Effector CD8-positive, alpha-beta T cell (primary cell): ENCODE measurements around the gene MMP28.

Experiments
- DNase-seq: peaks from one replicate; lab custom pipeline; 2025; lab: John Stamatoyannopoulos, UW
- total RNA-seq, 4 experiments: gene quantifications; one replicate each; lab custom pipeline; 2026; lab: John Stamatoyannopoulos, UW

The MMP28 gene, protein sequence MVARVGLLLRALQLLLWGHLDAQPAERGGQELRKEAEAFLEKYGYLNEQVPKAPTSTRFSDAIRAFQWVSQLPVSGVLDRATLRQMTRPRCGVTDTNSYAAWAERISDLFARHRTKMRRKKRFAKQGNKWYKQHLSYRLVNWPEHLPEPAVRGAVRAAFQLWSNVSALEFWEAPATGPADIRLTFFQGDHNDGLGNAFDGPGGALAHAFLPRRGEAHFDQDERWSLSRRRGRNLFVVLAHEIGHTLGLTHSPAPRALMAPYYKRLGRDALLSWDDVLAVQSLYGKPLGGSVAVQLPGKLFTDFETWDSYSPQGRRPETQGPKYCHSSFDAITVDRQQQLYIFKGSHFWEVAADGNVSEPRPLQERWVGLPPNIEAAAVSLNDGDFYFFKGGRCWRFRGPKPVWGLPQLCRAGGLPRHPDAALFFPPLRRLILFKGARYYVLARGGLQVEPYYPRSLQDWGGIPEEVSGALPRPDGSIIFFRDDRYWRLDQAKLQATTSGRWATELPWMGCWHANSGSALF
- 0 to 0.88 (median 0.27) reads per million in 4 experiments for total RNA-seq

DNA sequence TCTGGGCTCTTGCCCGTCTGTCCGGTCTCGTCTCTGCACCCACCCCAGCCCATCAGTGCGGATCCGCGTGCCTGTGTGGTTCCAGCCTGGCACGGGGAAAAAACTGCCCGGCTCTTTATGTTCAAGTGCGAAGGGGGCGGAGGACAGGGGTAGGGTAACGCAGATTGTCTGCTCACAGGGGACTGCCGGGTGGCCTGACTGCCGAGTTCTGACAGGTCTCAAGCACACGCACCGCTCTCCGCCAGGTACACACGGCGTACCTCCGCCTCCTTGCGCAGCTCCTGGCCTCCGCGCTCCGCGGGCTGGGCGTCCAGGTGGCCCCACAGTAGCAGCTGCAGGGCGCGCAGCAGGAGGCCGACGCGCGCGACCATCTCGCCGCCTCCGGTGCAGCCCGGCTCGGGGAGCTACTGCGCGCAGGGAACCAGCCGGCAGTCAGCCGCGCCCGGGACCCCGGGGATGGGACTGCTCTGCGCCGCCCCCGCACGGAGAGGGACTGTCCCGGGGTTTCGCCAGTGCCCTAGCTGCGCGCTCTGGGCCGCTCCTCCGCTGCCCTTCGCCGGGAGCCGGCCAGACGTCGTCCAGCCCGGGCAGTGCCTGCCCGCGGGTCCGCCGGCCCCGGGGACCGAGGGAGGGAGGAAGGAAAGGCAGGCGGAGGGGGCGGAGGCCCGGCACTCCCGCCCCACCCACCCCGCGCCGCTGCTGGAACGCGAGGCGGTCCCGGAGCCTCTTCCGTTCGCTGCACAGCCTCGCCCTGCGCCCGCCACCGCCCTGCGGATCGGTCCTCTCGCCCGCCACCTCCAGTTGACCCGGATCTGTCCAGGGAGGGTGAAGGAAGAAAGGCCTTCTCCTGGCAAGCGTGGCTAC, at the start of gene MMP28:
Gene MMP28 (minus strand): TSS at position 635 of the 864 bp plus-strand sequence. CDS start 264 bp downstream, at position 371.
- peak; percentile 19 for DNase-seq

DNA sequence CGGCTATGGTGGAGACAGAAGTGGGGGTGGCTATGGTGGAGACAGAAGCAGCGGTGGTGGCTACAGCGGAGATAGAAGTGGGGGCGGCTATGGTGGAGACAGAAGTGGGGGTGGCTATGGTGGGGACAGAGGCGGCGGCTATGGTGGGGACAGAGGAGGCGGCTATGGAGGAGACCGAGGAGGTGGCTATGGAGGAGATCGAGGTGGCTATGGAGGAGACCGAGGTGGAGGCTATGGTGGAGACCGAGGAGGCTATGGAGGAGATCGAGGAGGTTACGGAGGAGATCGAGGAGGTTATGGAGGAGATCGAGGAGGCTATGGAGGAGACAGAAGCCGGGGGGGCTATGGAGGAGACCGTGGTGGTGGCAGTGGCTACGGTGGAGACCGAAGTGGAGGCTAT, 49.1 kb upstream of the MMP28 start:
- DNase-seq = no peak

DNA sequence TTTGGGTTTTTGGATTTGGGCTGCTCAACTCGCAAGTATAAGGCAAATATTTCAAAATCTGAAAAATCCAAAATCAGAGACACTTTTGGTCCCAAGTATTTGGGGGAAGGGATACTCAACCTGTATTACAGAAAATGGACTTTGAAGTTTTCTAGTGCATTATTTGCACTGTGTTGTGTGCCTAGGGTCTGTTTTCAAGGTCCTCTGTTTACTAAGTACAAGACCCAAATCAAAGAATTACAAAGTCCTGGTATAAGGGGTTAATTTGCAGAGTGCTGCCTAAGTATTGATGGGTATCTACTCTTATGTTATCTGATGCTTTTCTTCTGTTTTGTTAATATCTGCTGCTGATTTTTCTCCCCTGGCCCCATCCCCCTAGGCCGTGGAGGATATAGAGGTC, 48.3 kb upstream of the MMP28 start:
- no peak for DNase-seq

DNA sequence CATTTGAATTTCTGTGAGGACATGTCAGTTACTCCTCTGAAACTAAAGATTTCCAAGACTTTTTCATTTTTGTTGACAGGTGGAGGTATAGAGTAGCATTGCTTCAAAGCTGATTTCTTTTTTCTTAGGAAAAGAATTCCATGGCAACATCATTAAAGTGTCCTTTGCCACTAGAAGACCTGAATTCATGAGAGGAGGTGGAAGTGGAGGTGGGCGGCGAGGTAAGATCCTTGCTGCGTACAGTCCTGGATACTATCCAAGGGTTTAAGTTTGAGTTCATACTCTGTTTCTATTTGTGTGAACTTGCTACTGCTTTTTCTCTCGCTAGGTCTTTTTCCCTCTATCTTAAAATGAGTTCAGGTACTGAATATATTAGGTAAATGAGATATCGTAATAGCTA, 46.8 kb upstream of the MMP28 start:
- no peak for DNase-seq

DNA sequence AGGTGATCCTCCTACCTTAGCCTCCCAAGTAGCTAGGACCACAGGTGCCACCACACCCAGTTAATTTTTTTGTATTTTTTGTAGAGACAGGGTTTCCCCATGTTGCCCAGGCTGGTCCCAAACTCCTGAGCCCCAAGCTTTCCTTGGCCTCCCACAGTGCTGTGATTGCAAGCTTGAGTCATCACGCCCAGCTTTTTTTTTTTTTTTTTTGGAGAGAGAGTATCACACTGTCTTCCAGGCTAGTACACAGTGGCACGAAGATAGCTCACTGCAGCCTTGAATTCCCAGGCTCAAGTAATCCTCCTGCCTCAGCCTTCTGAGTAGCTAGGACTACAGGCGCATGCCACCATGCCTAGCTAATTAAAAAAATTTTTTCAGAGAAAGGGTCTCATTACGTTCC, 46.1 kb upstream of the MMP28 start:
- DNase-seq = no peak

DNA sequence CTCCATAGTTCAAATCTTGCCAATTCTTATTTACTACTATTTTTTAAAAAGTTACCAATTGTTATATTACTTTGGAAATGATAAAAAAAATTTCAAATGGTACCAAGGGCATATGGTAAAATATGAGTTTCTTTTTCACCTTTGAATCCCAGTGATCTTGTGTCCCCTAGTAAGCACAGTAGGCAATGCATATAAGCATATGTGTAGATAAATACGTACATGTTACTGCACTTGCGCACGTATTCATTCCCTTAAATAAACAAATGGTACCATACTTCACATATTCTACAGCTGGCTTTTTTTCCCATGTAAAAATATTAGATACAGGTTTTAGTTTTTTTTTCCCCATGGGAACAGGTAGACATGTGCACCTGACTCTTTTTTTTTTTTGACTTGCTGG, 45.7 kb upstream of the MMP28 start:
- no peak for DNase-seq

DNA sequence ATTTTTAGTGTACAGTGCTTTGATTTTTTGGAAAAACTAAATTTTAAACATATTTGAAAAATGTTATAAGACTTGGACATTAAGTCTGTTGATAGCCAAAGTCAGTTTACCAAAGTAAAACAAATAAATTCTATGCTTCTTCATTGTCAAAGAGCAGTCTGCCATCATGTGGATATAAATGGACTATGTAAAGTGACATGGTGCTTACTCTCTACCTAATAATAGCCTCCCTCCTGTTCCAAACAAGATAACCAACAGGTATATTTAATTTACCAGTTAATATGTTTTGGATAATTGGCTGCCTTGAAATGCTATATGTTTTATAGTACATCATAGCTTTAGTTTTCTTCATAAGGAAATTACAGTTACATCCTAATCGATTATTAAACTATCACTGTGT, 29.8 kb upstream of the MMP28 start:
- no peak for DNase-seq

DNA sequence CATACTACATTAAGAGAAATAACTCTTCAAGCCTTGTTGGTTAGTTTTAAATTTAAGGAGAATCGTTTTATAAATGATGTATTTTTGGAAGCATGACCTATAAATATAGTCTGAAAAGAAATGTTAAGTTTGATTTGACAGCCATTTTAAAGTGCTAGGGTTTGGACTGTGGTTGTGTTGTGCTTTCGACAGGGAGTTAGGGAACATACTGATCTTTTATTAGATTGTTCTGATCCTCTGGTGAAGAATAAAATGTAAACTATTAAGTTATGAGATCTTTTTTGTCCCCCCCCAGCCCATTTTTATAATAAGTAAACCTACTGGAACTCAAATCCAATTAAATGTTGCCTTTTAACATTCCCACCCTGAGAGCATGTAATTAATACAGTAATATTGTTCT, 25.9 kb upstream of the MMP28 start:
- DNase-seq = no peak

DNA sequence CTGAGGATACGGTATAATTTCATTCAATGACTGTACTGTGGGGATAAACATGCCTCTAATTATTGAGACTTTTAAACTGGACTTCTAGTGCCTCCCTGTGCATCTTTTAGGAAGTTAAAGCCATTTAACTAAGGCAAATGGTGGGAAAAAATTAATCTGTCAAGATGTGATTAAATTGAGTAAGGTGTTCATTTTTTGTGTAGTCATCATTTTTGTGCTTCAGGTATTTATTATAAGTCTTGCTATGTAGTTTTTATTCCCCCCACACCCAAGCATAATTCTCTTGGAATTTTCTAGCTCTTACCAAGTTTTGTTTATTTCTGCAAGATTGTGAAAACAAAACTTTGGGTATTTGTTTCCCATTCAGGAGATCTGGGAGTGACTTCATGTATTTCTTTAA, 24.0 kb upstream of the MMP28 start:
- no peak for DNase-seq

DNA sequence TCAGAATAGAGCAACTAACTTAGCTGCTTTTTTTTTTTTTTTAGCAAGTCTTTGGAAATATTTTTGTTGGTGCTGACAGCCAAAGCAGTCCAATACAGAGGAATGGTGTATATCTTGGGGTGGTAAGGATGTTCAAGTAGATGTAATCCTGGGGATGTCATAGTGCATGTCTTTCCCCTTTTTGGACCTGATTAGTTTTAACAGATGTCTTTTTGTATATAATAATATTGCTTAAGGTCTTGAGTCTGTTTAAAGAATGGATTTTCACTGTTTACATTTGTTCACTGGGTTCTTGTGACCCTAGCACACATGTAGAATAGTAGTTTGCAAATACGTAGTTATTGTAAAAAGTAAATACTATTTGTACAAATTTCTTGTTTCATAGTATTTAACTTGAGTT, 21.8 kb upstream of the MMP28 start:
- DNase-seq = no peak

DNA sequence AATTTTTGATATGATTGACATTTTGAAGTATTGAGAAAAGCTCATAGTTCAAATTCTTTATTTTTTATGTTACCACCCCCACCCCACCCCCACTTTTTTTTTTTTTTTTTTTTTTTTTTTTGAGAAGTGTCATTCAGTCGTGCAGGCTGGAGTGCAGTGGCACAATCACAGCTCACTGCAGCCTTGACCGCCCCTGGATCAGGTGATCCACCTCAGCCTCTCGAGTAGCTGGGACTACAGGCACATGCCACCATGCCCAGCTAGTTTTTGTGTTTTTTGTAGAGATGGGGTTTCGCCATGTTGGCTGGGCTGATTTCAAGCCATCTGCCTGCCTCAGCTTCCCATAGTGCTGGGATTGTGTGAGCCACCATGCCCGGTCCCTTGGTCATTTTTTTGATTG, 21.3 kb upstream of the MMP28 start:
- no peak for DNase-seq

DNA sequence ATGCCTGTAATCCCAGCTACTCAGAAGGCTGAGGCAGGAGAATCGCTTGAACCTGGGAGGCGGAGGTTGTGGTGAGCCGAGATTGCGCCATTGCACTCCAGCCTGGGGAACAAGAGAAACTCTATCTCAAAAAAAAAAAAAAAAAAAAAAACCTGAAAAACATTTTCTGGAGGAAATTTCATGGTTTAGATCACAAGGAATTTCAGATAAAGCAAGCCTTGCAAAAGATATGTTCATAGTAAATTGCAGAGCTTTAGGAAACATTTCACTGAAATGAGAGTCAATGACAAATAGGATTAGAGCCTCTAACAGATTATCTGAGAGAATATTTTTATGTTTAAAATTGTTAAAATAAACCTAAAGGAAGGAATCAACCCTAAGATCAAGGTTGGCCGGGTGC, 17.0 kb upstream of the MMP28 start:
- no peak for DNase-seq

DNA sequence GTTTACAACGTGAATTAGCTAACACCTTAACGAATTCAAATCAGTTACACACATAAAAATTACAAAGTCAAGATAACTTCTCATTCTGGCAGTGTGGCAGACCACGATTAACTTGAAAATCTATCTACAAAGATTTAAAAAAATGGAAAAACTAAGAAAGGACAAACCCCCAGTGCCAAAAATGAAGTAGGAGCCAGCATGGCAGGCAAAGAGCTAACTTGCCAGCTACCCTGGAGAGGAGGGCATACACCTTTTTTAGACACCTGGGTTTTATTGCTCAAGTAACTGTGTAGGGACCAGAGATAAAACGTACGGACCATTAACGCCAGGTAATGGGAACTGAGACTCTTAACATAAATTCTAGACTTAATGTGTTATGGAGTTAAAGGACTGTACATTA, 16.3 kb upstream of the MMP28 start:
- DNase-seq = no peak

DNA sequence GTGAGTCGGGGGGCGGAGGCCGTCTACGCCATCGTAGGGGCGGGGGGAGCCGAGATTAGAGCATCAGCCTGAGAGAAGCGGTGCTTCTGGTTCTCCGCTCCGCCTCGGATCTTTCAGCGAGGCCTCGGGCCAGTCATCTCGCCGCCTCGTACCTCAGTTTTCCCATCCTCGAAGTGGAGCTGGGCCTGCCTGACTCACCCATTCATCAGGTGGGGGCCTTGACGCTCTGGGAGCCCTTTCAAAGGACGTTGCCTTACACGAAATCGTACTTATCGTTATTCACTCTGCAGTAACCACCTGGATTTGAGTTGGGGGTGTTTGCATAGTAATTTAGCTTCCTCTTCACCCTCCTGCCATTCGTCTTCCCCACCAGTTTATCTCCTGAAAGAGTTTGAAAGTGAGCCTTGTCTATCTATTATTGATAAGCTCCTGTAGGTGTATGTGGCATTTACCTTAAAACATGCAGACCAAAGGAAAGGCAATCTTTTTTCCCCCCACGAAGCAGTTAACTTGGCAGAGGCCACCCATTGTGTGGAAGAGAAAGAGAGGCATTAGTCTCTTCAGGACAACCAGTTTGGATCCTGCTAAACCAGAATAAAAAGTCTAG, 14.5 kb upstream of the MMP28 start:
- no peak for DNase-seq

DNA sequence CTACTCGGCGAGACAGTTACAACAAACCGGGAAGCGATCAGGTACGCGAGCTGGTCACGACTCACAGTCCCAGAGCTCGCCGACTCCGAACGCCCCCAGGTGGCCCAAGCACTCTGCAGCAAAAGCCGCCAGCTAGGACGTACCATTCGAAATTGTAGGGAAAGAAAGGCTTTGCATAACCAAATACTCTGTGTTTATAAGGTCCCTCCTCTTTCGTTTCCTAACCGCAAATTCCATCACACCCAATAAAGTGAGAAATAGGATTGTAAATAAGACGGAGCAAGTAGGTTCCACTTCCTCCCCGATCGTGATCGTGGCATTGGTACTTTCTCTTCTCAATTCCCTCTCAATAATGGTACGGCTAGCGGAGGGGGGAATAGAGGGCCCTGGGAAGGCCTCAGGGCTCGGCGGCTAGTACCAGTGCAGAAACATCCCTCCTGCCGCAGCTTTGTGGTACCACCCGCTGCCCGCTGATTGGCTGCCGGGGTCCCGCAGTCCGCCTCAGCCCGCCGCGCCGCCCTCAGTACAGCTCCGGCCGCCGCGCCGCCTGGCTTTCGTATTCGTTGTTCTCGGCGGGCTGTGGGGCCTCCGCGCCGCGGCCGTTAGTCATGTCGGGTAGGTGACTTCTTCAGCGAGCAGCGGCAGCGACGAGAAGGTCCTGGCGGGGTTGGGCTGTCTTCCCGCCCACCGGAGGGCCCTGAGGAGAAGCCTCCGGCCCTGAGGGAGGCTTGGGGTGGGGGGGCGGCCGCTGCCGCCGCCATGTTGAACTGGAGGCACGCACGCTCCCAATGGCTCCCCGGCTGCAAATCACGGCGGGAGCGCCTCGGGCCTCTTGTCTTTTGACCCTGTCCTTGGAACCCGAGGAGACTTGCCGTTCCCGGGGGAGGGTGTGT, 13.8 kb upstream of the MMP28 start, which contains the start of gene TAF15:
Gene TAF15 (plus strand): TSS at position 523 of the 893 bp plus-strand sequence. CDS start 86 bp downstream, at position 609.
- DNase-seq = peak; percentile 91

DNA sequence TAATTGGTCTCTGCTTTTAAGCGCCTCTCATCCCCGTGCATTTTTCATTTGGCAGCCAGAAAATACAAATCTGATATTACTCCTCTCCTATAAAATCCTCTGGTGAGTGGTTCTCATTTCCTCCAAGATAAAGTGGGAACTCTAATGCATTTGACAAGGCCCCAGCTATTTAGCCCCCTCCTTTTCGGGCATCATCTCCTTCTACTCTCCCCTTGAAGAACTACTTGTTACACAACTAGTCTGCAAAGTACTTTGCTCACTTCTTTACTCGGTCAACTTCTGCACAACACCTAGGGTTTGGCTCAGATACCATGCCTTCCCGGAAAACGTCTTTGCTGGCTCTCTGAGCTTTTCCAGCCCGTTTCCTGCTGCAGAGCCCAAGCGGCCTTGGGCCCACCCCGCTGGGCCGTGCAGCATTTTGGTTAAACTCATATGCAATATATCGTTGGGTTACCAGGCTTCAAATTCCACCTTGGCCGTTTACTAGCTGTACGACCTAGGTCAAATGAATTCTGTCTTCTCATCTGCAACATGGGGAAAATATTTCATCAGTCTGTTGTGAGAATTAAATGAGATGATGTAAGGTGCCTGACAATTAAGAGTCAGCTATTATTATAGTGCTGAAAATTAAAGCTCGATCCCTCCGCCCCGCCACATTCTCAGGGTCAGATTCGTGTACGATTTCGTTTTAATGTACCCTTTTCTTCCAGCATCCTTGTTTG, 13.0 kb upstream of the MMP28 start:
- no peak for DNase-seq

DNA sequence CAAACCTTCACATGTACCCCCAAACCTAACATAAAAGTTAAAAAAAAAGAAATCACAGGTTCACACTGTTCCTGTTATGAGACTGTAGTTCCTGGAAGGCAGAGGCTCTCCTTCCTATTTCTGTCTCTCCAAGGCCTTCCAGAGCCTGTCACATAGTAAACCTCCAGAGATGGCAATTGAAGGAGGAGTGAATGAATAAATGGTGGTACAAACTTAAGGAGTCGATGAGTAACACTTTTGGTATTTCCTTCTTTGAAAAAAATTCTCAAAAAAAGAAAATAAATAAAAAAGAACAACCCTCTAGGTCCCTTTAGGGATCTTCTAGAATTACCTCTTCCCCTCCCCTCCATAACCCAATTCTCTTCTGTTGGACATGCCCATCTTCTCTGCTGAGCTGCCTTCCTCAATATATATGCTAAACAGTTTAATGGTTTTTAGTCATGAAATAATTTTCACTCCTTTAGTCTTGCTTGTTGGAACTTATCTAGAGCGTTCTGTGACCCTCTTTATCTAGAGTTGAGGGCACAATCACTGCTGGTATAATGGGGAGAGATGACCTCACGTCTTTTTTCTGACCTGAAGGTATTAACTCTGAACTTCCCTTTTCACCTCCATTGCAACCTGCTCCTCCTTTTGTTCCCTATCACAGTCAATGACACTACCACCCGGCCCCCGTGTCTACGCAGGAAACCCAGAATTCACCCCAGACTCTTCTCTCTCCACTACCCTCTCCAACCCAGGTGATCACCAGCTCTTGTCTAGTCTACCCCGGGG, 12.1 kb upstream of the MMP28 start:
- no peak for DNase-seq

DNA sequence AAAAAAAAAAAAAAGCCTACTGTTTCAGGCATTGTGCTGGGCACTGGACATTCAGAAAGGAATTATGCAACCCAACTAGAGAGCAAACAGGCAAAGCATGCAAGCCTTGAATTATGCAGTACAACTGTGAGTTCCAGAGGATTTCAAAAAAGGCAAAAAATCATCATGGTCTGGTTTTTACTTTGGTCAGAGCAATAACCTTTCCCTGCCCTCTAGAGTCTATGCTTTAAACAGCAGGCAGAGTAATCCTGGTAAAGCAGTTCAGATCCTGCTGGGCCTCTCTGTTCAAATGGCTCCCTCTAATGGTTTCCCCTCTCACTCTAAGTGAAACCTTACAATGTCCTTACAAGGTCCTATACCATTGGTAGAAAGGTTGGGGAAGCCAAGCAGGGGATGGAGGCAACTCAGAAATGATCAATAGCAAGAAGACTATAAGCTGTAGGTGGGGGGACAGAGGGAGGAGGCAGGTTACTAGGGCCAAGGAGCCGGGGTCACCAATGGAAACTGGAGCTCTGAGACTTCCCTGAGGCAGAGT, 9.3 kb upstream of the MMP28 start:
- no peak for DNase-seq

DNA sequence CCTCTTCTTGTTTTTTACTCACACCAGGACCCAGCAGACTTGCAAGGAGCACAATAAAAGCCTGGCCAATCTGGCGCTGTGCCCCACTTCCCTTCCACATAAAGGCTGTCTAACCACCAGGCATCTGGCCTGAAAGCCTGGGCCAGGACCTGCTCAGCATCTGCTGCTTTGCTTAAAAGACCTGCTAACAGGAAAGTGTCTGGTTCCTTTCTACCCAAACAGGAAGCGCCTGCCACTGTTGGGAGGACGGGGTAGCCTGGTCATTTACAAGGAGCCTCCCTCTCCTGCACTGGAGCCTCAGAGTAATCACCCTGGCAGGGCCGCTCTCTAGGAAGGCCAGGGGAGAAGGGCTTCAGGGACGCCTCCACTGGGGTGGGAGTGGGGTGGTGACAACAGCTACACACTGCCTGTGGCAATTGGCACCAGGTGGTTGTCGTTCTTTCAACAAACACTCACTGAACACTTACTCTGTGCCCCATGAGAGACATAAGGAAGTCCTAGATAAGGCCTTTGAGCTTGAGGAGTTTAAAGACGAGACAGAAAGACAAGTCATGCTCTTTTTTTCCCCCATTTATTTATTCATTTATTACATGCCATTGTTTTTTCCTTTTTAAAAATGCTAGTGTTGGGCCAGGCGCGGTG, 6.3 kb upstream of the MMP28 start:
- DNase-seq = no peak
